BE2C (cell line): ENCODE results near the gene MYT1.
A peak's percentile ranks its signal among the peaks of the same experiment; 100 is the strongest.

Experiments used
- DNase-seq: peaks from one replicate; pipeline ENCODE4 v3.0.0-alpha.2; 2020
- H3K27me3 ChIP-seq: fragments of 250-450 bp; sonication (Bioruptor Pico); 2 replicates; pipeline ENCODE4 v1.5.1; 2020; ENCODE audit warnings: mild to moderate bottlenecking
- H3K36me3 ChIP-seq: fragments of 250-450 bp; sonication (Bioruptor Pico); 2 replicates; pipeline ENCODE4 v1.5.1; 2020; ENCODE audit warnings: mild to moderate bottlenecking
- H3K4me1 ChIP-seq: fragments of 250-450 bp; sonication (Bioruptor Pico); 2 replicates; pipeline ENCODE4 v1.5.1; 2020
- H3K4me3 ChIP-seq: 2 replicates; pipeline ENCODE4 v1.5.1; 2011; ENCODE audit warnings: low read depth, low read length
- H3K9me3 ChIP-seq: fragments of 250-450 bp; sonication (Bioruptor Pico); 2 replicates; pipeline ENCODE4 v1.5.1; 2020
- TF ChIP-seq, protein P1 (sequence below): IDR thresholded peaks from 2 replicates; pipeline ENCODE4 v1.5.1; 2012; ENCODE audit warnings: mild to moderate bottlenecking, low read depth, low read length

Gene MYT1

DNA sequence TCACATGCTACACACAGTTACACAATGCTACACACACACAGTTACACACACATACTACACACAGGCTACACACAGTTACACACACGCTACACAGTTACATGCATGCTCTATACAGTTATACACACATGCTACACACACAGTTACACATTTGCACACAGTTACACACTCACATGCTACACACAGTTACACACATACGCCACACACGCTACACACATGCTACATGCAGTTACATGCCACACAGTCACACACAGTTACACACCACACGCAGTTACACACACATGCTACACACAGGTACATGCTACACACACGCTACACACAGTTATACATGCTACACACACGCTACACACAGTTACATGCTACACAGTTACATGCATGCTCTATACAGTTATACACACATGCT is 15.6 kb downstream of the MYT1 start:
- no peaks in the 10 kb centered on the region for H3K27me3 ChIP-seq
- H3K4me1 ChIP-seq = no peaks in the 10 kb centered on the region
- H3K36me3 ChIP-seq = peaks cover 21% of the 10 kb centered on the region
- H3K9me3 ChIP-seq = no peaks in the 10 kb centered on the region
- TF ChIP-seq, protein P1, sequence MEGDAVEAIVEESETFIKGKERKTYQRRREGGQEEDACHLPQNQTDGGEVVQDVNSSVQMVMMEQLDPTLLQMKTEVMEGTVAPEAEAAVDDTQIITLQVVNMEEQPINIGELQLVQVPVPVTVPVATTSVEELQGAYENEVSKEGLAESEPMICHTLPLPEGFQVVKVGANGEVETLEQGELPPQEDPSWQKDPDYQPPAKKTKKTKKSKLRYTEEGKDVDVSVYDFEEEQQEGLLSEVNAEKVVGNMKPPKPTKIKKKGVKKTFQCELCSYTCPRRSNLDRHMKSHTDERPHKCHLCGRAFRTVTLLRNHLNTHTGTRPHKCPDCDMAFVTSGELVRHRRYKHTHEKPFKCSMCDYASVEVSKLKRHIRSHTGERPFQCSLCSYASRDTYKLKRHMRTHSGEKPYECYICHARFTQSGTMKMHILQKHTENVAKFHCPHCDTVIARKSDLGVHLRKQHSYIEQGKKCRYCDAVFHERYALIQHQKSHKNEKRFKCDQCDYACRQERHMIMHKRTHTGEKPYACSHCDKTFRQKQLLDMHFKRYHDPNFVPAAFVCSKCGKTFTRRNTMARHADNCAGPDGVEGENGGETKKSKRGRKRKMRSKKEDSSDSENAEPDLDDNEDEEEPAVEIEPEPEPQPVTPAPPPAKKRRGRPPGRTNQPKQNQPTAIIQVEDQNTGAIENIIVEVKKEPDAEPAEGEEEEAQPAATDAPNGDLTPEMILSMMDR = no peak
- no peak overlapping the region for H3K4me3 ChIP-seq
- DNase-seq = no peak

DNA sequence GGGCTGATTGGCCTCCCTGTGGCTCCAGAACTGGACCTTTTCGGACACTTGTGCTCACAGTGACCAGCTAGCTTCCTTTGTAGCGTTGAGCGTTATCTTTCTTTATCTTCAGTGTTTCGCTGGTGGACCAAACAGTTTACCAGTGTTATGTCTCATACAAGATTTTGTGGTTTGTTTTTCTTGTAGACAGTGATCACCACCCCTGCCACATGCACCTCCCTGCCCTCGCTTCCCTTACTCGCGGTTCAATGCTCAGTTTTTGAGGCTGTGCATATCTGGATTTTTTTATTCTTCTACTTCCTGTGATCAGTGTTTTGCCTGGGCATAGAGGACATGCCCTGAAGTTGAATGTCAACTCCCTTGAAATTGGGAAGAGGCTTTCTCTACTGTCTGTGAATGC is 16.4 kb downstream of the MYT1 start:
- H3K4me3 ChIP-seq = no peak overlapping the region
- H3K4me1 ChIP-seq = no peaks in the 10 kb centered on the region
- TF ChIP-seq, protein P1 = no peak
- DNase-seq = no peak
- H3K27me3 ChIP-seq = no peaks in the 10 kb centered on the region
- H3K9me3 ChIP-seq = no peaks in the 10 kb centered on the region
- H3K36me3 ChIP-seq = peaks cover 28% of the 10 kb centered on the region

DNA sequence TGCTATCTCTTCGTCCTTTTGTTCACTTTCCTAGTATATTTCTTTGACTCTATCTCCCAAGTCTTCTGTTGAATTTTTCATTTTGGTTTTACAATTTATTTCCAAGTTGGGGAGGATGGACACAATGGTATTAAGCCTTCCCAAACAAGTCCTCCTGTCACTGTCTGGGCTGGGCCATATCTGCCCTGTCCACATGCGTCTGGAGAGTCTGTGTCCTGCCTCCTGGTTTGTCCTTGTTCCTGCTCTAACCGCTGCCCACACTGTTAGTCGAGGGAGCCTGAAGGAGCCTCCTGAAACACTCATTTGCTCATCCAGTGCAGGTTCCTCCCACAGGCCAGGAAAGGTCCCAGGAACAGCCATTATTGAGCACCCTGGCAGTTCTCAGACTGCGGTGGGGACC is 17.1 kb downstream of the MYT1 start:
- H3K9me3 ChIP-seq = no peaks in the 10 kb centered on the region
- TF ChIP-seq, protein P1 = no peak
- no peak overlapping the region for H3K4me3 ChIP-seq
- peaks cover 35% of the 10 kb centered on the region for H3K36me3 ChIP-seq
- no peaks in the 10 kb centered on the region for H3K27me3 ChIP-seq
- H3K4me1 ChIP-seq = no peaks in the 10 kb centered on the region
- DNase-seq = no peak

DNA sequence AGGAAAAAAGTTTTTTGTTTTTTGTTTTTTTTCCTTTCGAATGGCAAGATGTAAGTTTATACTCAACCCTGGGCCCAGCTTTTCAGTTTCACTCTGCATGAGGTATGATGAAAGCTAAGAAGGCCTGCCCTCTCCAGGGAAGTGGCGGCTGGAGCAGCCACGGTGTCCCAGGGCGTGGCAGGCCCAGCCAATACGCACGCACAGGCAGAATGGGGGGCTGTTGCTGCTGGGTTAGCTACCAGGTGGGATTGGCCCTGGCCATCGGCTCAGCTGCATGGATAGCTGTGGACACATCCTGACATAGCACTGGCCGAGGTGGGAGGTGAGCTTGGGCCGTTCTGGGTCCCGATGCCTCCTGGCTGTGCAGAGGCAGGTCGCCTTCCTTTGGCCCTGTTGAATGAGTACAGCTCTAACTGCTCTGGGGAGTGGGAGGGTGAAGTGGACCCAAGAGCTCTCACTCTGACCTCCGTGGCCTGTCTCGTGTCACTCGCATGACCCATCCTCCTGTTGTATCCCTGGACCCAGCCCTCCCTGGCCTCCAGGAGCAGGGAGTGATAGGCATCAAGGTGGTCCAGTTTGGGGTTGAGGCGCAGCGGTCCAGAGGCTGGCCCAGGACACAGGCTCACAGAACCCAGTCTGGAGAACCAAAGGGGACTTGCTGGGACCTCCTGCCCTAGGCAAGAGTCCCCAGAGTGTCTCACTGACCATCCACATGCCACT is 18.1 kb downstream of the MYT1 start:
- TF ChIP-seq, protein P1 = no peak
- Histone ChIP-seq H3K4me1 (no peaks in the 10 kb centered on the region), H3K27me3 (no peaks in the 10 kb centered on the region), H3K9me3 (no peaks in the 10 kb centered on the region), H3K4me3 (no peak overlapping the region), H3K36me3 (peaks cover 35% of the 10 kb centered on the region)
- no peak for DNase-seq

DNA sequence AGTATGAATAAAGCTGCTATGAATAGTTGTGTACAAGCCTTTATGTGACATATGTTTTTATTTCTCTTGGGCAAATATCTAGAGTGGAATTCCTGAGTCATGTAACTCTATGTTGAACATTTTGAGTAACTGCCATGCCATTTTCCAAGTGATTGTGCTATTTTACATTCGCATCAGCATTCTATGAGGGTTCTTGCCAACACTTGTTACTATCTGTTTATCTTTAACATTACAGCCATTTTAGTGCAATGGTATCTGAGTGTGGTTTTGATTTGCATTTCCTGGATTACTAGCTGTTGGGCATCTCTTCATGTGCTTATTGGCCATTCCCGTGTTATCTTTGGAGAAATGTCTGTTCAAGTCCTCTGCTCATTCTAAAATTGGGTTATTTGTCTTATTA is 19.1 kb downstream of the MYT1 start:
- H3K27me3 ChIP-seq = no peaks in the 10 kb centered on the region
- TF ChIP-seq, protein P1 = no peak
- peaks cover 41% of the 10 kb centered on the region for H3K36me3 ChIP-seq
- H3K4me3 ChIP-seq = no peak overlapping the region
- 0 out of 2 replicates have a peak, but pooled peaks cover 5% of the 10 kb centered on the region for H3K9me3 ChIP-seq
- DNase-seq = no peak
- H3K4me1 ChIP-seq = no peaks in the 10 kb centered on the region

DNA sequence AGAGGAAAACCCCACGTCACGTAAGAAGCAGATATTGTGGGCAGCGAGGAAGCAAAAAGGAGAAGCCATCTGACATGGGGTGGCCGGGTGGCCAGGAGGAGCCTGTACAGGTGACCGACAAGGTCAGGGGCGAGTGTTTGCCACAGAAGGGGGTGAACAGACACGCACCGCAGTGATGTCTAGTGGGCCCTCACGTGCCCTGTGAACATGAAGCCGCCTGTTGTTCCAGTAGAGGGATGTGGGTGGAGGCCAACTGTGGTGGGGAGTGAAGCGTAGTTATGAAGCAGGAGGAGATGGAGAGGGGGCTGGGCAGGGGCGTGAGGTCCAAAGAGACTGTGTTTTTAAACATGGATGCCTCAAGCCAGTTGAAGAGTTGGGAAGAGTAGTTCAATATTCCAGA is 20.5 kb downstream of the MYT1 start:
- H3K36me3 ChIP-seq = peaks cover 38% of the 10 kb centered on the region
- TF ChIP-seq, protein P1 = no peak
- H3K4me3 ChIP-seq = no peak overlapping the region
- peaks cover 4% of the 10 kb centered on the region; the same call in 1 of the 2 replicates for H3K4me1 ChIP-seq
- 0 out of 2 replicates have a peak, but pooled peaks cover 5% of the 10 kb centered on the region for H3K9me3 ChIP-seq
- H3K27me3 ChIP-seq = no peaks in the 10 kb centered on the region
- DNase-seq = peak; percentile 2
